HL-60/S4 treated with retinoic acid at 250 ng/mL for 4 days and 3 days (cell line): ENCODE results near the gene NUDT6.

Experiments used
- in situ Hi-C: fragments of 300-500 bp; cut with MboI; formaldehyde crosslinking; loops from 2 replicates; pipeline ENCODE4 v1.7.0; 2022; ENCODE audit warnings: low sequenced_read_pairs

The NUDT6 gene

GRCh38 chr4:122914938-122915337 lies 7.5 kb downstream of the NUDT6 start:
- in situ Hi-C loops = loop anchor here (25.0 kb wide), 1 partner anchor 303 kb away; the partner anchor contains the start of gene IL21

DNA sequence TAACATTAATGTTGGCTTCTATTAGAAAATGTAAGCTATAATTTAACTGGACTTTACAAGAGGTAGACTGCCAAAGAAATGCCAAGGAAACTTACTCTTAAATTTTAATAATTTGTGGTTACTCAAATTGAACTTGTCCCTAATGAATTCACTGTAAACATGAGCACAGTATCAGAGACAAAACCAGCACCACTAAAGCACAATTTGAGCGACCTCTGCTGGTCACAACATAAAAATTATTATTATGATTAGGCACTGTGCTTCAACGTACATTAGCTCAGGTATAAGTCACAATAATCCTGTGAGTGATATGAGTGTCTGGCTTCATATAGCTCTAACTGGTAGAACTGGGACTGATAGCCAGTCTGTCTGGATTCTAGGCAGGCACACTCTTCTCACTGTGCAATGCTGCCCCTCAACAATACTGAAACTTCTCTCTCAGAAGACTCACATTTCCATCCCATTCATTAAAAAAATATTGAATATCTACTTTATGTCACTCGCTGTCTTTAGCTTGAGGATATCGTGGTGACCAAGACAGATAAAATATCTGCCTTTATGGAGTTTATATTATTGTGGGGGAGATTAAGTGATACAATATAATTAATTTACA lies 8.0 kb downstream of the NUDT6 start:
- in situ Hi-C loops = loop anchor here (25.0 kb wide), 1 partner anchor 302 kb away; the partner anchor contains the start of gene IL21

- in situ Hi-C loops = loop anchor here (25.0 kb wide), 1 partner anchor 301 kb away; the partner anchor contains the start of gene IL21
These were observed 9.4 kb downstream of the NUDT6 start for GRCh38 chr4:122912810-122913575.

DNA sequence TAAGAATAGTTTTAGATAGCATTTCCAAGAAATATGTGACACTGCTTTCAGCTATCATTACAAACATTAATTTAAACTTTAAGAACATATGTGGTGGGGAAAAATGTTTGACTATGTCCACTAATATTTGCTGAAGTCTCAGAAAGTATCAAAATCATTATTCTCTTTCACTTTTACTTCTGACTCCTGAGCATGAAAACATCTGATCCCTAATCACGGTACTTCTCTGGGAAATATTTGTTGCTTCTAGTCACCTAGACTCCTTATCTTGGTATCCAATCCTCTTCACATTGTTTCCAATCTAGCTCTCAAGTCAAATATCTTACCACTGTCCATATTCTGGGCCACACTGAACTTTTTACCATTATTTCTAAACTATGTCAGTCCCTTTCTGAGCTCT lies 10.8 kb downstream of the NUDT6 start:
- in situ Hi-C loops = loop anchor here (25.0 kb wide), 1 partner anchor 299 kb away; the partner anchor contains the start of gene IL21

DNA sequence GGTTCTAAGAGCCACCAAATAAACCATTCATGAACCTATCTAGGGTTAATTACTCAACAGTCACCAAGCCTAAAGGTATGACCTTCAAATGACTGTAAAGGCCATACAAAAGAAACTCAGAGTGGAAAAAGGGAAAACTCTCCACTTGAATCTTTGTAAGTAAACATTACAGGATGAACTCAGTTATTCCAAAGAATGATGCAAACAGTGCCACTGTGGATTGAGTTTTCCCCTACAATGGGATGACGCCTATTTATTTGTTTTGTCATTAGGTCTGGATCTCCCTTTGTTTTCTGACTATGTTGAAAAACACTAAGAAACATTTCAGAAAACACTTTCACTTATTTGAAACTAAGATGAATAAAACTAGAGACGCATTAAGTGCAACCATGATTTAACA lies 12.7 kb downstream of the NUDT6 start:
- in situ Hi-C loops = loop anchor here (25.0 kb wide), 1 partner anchor 297 kb away; the partner anchor contains the start of gene IL21

DNA sequence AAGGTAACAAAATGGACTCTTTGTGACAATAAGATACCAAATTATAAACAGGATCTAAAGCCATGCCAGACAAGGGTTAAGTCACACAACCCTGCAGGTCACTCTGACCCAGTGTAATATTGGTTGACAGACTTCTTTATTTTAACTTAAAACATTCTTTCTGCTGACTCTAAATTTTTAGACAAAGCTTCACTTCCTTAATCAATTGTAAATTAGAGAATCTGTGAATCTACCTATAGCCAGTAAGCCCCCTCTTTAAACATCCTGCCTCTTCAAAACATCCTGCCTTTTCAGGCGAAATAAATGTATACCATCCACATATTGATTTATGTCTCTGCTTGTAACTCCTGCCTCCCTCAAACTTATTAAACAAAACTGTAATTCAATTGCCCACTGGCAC lies 14.2 kb downstream of the NUDT6 start:
- in situ Hi-C loops = loop anchor here (25.0 kb wide), 1 partner anchor 296 kb away; the partner anchor contains the start of gene IL21

DNA sequence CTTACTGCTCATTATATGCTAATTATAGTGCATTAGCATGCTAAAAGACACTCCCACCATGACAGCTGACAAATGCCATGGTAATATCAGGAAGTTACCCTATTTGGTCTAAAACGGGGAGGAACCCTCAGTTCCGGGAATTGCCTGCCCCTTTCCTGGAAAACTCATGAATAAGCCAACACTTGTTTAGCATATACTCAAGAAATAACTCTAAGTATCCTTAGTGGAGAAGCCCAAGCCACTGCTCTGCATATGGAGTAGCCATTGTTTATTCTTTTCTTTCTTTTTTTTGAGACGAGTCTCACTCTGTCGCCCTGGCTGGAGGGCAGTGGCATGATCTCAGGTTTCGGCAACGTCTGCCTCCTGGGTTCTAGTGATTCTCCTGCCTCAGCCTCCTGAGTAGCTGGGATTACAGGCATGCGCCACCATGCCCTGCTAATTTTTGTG lies 15.5 kb downstream of the NUDT6 start:
- in situ Hi-C loops = loop anchor here (25.0 kb wide), 1 partner anchor 295 kb away; the partner anchor contains the start of gene IL21

DNA sequence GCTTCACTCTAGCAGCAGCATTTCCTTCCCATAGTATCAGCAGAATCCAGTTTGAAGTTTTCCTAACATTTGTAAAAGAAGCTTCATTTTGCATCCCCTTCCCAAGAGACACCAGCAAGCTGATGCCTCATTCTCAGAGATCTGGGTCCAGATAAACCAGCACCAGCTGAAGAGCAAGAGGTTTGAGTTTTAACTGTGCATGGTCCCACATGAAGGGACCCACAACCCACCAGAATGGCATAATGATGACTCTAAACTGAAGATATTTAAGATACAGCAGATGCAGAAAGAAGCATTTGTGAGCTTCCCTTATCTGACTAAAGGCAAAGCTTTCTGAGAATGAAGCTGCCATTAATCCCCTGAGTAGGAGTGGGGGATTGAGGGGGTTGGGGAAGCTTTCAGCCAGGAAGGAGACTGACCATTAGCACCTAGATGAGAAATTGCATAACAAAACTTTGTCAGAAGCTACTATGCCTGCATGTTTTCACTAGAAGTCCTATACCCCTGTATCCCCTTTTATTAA lies 18.6 kb downstream of the NUDT6 start:
- in situ Hi-C loops = loop anchor here (25.0 kb wide), 1 partner anchor 292 kb away; the partner anchor contains the start of gene IL21

- in situ Hi-C loops = loop anchor here (25.0 kb wide), 1 partner anchor 289 kb away; the partner anchor contains the start of gene IL21
These were observed 21.0 kb downstream of the NUDT6 start for GRCh38 chr4:122901247-122902010.

GRCh38 chr4:122900314-122900713 lies 22.1 kb downstream of the NUDT6 start:
- in situ Hi-C loops = loop anchor here (25.0 kb wide), 1 partner anchor 288 kb away; the partner anchor contains the start of gene IL21

DNA sequence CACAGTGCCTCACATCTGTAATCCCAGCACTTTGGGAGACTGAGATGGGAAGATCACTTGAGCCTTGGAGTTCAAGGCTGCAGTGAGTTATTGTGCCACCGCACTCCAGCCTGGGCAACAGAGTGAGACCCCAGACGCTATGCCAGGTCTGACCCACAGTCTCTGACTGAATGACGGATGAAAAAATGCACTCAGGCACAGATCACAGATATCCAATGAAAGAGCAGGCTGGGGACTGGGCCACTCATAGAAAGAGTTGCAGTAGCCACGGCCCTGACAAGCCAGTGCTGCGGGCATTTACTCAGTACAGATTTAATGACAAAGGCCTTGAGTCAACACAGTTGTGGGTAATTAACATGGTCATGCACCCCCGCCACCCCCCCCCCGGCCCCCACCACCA lies 22.7 kb downstream of the NUDT6 start:
- in situ Hi-C loops = loop anchor here (25.0 kb wide), 1 partner anchor 287 kb away; the partner anchor contains the start of gene IL21

DNA sequence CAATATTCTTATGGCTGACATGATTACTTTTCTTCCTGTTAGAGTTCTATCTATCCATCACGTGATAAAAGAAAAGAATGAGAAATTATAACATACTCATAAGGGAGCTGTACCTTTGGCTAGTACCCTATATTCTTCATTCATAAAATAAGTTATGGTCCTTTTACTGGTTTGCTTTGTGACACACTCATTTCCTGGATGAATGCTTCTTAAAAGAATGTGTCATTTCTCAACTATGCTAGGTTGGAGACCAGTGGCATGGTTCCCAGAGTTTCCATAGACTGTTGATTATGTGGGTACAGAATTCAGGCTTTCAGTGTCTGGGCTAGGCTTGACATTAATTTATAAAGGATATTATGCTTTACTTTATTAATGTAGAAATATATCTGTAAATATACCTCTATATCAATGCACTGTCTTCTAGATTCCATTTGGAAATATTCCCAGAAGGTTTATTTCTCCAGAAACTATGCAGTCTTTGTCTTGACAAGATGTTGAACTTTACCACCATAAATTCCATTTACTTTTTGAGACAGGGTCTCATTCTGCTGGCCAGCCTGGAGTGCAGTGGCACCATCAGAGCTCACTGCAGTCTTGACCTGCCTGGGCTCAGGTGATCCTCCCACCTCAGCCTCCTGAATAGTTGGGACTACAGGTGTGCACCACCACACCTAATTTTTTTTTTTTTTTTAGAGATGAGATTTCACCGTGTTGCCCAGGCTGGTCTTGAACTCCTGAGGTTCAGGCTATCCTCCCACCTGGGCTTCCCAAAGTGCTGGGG lies 23.8 kb downstream of the NUDT6 start:
- in situ Hi-C loops = no loop called here

GRCh38 chr4:122896270-122896669 lies 26.1 kb downstream of the NUDT6 start:
- in situ Hi-C loops = no loop called here

- in situ Hi-C loops = no loop called here
These were observed 26.9 kb downstream of the NUDT6 start for GRCh38 chr4:122895336-122895995.

DNA sequence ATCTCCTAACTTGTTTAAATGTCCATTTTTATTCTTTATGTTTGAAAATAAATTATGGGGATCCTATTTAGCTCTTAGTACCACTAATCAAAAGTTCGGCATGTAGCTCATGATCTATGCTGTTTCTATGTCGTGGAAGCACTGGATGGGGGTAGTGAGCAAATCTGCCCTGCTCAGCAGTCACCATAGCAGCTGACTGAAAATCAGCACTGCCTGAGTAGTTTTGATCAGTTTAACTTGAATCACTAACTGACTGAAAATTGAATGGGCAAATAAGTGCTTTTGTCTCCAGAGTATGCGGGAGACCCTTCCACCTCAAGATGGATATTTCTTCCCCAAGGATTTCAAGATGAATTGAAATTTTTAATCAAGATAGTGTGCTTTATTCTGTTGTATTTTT lies 27.6 kb downstream of the NUDT6 start:
- in situ Hi-C loops = no loop called here

DNA sequence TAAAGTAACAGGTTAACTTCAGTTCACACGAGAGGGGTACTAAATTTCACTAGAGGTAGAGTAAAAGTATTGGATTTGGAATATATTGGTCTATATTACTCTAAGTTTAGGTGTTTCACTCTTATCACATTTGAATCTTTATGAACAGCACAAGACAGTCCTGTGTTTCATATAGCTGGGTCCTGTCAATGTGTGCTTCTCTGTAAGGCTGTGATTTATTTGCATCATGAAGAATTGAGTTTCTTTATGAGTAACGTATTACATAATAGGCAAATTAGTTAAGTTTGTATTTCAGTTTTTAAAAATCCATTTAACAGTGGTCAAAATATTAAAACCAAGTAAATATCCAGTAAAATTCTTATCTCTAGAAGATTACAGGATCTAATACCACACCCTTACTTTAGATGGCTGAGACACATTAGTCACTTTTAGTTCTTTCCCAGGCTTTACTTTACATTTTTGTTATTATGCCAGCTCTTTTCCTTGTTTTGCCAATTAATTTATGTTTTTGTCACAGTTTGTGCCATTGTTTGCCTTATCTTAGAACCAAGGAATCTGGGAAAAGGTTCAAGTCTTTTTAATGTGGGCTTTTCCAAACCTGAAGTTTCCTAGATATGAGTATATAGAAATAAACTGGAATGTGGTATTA lies 32.1 kb downstream of the NUDT6 start:
- in situ Hi-C loops = no loop called here

GRCh38 chr4:122889726-122890125 lies 32.7 kb downstream of the NUDT6 start:
- in situ Hi-C loops = no loop called here

DNA sequence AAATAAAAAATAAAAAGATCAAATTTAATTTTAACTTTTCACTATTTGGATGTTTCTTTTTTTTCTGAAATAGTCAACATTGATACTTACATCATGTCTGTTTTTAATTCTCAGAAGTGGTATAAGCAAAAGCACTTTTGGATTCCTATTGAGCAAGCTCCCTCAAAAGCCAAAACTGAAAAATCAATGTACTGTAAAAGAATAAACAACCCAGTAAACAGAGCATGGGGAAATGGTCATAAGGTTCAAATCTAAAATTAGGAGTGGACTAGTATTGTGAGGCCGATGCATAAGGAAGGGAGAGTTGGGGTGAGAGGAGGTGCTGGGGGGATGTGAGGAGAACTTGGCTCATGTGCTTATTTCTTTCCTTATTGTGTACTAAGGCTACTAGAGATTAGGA lies 37.9 kb downstream of the NUDT6 start:
- in situ Hi-C loops = no loop called here
